A549 (cell line): ENCODE data around the gene PHF20.

Experiments used
- KDM5A ChIP-seq: fragments of 200-600 bp; sonication (generic); IDR thresholded peaks from 2 replicates; pipeline ENCODE4 v1.6.1; 2016; ENCODE audit warnings: antibody characterized with exemption, mild to moderate bottlenecking
- TF ChIP-seq, protein P1 (sequence below): fragments of >200 bp; sonication (Bioruptor Twin); formaldehyde crosslinking; IDR thresholded peaks from 3 replicates; pipeline ENCODE4 v1.5.1; 2016

DNA sequence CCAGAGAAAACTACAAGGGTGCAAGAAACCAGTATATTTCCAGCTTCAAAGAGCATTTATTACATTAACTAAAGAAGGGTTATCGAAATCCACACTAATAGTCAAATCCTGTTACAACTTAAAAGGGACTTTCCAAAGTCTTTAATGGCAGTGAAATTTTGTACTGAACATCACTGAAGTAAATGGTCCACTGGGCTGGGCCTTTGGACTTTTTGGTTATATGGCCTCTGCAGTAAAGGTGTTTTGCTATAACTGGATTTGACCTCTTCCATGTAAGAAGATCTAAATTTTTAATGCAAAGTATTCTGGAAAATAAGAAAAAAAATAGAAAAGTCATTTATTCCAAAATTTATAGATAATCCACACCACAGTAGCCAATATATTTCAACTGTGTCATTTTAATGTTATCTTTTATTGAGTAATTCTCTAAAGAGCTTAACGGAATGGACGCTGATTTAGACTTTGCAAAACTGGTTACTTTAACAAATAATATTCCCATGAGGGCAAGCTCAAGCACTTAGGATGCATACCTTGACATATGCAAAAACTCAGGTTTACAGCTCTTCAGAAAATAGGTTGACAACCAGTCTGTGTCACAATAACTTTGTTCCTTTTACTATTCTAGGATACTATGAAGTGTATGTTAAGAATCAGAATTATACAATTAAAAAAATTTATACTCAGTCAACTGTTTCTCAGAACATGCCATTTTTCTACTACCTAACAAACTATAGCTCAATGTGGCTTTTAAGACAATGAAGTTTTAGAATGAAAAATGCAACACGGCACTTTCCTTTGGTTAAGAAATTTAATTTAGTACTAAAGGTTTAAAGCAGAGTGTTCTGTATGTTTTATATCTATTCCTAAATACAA is 36.8 kb upstream of the PHF20 start:
- TF ChIP-seq, protein P1, sequence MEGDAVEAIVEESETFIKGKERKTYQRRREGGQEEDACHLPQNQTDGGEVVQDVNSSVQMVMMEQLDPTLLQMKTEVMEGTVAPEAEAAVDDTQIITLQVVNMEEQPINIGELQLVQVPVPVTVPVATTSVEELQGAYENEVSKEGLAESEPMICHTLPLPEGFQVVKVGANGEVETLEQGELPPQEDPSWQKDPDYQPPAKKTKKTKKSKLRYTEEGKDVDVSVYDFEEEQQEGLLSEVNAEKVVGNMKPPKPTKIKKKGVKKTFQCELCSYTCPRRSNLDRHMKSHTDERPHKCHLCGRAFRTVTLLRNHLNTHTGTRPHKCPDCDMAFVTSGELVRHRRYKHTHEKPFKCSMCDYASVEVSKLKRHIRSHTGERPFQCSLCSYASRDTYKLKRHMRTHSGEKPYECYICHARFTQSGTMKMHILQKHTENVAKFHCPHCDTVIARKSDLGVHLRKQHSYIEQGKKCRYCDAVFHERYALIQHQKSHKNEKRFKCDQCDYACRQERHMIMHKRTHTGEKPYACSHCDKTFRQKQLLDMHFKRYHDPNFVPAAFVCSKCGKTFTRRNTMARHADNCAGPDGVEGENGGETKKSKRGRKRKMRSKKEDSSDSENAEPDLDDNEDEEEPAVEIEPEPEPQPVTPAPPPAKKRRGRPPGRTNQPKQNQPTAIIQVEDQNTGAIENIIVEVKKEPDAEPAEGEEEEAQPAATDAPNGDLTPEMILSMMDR: no peak
- TF ChIP-seq KDM5A: no peak
